ENCODE data around the gene TNFRSF19. TPM values are rescaled to one million over a fixed set of nuclear protein-coding genes. Genes with fewer than 3 reads are reported as not detected.

TNFRSF19 gene
- total and polyA plus RNA-seq, 3 donors from 2014 or later: 5.7 to 8.4 (median 6.2) TPM

DNA sequence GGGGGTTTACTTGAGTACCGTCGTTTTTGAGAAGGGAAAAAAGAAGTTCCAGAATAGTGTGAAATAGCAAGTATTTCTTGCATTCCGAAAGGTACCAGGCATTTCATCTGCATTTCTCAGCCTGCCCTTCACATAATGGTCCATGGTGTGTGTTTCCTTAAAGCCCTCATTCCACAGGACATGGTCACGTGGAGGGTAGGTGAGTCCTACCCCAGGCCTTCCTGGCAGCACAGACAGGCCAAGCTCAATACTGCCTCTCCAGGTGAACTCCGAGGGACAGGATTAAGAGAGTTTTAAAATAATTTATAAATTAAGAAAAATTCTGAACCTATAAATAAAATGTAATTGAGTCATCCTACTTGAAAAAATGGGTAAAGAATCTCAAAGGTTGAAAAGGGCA, 64.7 kb downstream of the TNFRSF19 start:
- WGBS, 2 donors: 91 to 94% methylated on average over 5 of the region's 5 CpGs
- intact Hi-C loops (cut with DNase I; ENCODE audit: low total_unique reads): no loop called here
- Histone ChIP-seq H3K27me3 (no peaks in the 10 kb centered on the region), H3K36me3 (ENCODE audit: low read depth, missing control alignments) (no peaks in the 10 kb centered on the region), H3K4me1 (peaks cover 51% of the 10 kb centered on the region), H3K4me3 (no peak overlapping the region), H3K9me3 (no peaks in the 10 kb centered on the region), H3K27ac (no peak overlapping the region)
- TF ChIP-seq POLR2A (IDR thresholded peaks at IDR 0.05): no peak
- TF ChIP-seq, protein P1, sequence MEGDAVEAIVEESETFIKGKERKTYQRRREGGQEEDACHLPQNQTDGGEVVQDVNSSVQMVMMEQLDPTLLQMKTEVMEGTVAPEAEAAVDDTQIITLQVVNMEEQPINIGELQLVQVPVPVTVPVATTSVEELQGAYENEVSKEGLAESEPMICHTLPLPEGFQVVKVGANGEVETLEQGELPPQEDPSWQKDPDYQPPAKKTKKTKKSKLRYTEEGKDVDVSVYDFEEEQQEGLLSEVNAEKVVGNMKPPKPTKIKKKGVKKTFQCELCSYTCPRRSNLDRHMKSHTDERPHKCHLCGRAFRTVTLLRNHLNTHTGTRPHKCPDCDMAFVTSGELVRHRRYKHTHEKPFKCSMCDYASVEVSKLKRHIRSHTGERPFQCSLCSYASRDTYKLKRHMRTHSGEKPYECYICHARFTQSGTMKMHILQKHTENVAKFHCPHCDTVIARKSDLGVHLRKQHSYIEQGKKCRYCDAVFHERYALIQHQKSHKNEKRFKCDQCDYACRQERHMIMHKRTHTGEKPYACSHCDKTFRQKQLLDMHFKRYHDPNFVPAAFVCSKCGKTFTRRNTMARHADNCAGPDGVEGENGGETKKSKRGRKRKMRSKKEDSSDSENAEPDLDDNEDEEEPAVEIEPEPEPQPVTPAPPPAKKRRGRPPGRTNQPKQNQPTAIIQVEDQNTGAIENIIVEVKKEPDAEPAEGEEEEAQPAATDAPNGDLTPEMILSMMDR (IDR thresholded peaks at IDR 0.05): no peak
- no peak for DNase-seq

DNA sequence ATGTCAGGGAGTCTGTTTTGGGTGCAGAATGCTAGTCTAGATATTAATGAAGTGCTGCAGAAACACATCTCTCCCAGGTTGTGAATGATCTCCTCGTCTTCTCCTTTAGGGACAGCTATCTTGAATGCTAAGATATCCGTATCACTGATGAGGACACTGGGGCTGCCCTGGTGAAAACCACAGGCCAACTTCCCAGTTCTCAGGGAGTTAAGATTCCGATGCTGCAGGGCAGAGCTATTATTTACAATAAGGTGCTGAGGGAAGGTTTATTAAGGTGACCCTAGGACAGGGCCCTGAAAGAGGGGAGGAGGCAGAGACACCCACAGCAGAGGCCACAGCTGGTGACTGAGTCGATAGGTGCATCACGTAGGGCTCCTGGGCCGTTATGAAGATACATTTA, 66.1 kb downstream of the TNFRSF19 start:
- no peak for DNase-seq
- 49 to 68% methylated on average over 6 of the region's 6 CpGs for WGBS, 2 donors
- no peaks in the 10 kb centered on the region for H3K36me3 ChIP-seq (ENCODE audit: low read depth, missing control alignments)
- H3K27ac ChIP-seq: no peak overlapping the region
- TF ChIP-seq POLR2A (IDR thresholded peaks at IDR 0.05): no peak
- TF ChIP-seq, protein P1 (IDR thresholded peaks at IDR 0.05): no peak
- no peaks in the 10 kb centered on the region for H3K9me3 ChIP-seq
- H3K27me3 ChIP-seq: no peaks in the 10 kb centered on the region
- intact Hi-C loops (cut with DNase I; ENCODE audit: low total_unique reads): no loop called here
- H3K4me1 ChIP-seq: peaks cover 37% of the 10 kb centered on the region
- H3K4me3 ChIP-seq: no peak overlapping the region

DNA sequence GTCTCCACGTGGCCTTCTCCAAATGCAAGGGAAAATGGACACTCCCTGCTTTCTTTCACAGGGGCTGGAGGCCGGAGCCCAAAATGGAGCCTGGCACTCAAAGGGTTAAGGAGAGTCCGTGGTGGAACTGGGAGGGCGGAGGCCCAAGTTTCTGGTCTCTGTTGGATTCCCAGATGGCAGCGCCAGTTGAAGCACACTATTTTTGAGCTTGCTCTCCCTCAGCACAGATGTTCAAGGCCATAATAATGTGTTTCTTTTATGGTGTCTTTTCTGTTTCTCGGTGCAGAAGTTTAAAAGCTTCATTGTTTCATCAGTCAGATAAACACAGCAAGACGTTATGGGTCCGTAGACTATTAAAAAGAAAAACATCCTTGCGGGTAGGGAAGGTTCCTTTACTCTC, 67.6 kb downstream of the TNFRSF19 start:
- Histone ChIP-seq H3K9me3 (no peaks in the 10 kb centered on the region), H3K27ac (peak overlapping the region; percentile 19 to 23), H3K4me3 (no peak overlapping the region), H3K4me1 (peaks cover 30% of the 10 kb centered on the region), H3K27me3 (no peaks in the 10 kb centered on the region), H3K36me3 (ENCODE audit: low read depth, missing control alignments) (no peaks in the 10 kb centered on the region)
- DNase-seq: no peak
- no peak for TF ChIP-seq POLR2A (IDR thresholded peaks at IDR 0.05)
- TF ChIP-seq, protein P1 (IDR thresholded peaks at IDR 0.05): no peak
- intact Hi-C loops (cut with DNase I; ENCODE audit: low total_unique reads): no loop called here
- 30 to 53% methylated on average over 9 of the region's 9 CpGs for WGBS, 2 donors

DNA sequence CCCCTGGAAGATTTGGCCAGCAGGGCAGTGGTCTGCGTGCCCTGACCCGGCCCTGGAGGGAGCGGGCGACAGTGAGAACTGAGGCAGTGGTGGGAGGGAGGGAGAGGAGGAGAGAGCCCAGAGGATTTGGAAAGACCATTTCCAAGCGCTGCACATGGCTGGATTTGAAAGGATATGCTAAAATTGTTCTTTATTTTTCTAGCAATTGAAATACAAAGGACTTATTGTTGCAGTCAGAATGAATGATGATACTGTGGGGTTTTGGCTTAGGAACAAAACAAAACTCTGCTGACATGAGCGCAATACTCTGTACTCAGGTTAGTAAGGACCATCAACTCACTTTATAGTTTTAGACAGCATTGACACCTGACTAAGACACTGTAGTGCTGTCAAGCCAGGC, 69.5 kb downstream of the TNFRSF19 start:
- H3K27ac ChIP-seq: no peak overlapping the region

DNA sequence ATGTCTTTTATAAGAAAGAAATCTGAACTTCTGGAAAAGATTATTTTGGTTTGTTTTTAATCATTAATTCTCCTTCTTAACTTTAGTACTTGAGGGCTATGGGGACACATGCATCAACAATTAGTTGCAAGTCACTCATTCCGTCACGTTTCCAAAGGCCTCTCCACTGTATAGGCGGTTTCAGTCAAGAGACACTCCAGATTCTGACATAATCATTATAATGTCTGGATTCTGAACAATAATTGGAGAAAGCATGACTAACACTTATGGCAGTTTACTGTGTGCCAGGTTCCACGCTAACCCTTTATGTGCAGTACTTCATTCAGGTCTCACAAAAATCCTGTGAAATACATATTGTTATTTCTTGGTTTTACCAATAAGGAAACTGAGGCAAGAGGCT, 71.9 kb downstream of the TNFRSF19 start:
- Histone ChIP-seq H3K27me3 (no peaks in the 10 kb centered on the region), H3K36me3 (ENCODE audit: low read depth, missing control alignments) (no peaks in the 10 kb centered on the region), H3K9me3 (no peaks in the 10 kb centered on the region), H3K4me3 (no peak overlapping the region), H3K4me1 (peaks cover 29% of the 10 kb centered on the region), H3K27ac (no peak overlapping the region)
- intact Hi-C loops (cut with DNase I; ENCODE audit: low total_unique reads): no loop called here
- 88 to 93% methylated on average over 4 of the region's 4 CpGs for WGBS, 2 donors
- no peak for TF ChIP-seq POLR2A (IDR thresholded peaks at IDR 0.05)
- TF ChIP-seq, protein P1 (IDR thresholded peaks at IDR 0.05): no peak
- no peak for DNase-seq

More for the DNA sequence above, 69.5 kb downstream of the TNFRSF19 start:
- H3K36me3 ChIP-seq (ENCODE audit: low read depth, missing control alignments): no peaks in the 10 kb centered on the region
- no peak overlapping the region for H3K4me3 ChIP-seq
- DNase-seq: no peak
- WGBS, 2 donors: 71 to 80% methylated on average over 6 of the region's 6 CpGs
- H3K4me1 ChIP-seq: peaks cover 37% of the 10 kb centered on the region
- TF ChIP-seq, protein P1 (IDR thresholded peaks at IDR 0.05): no peak
- no peak for TF ChIP-seq POLR2A (IDR thresholded peaks at IDR 0.05)
- intact Hi-C loops (cut with DNase I; ENCODE audit: low total_unique reads): no loop called here
- H3K27me3 ChIP-seq: no peaks in the 10 kb centered on the region
- no peaks in the 10 kb centered on the region for H3K9me3 ChIP-seq

All from testis (tissue), 3 donors.